HCT116 (cell line): ENCODE measurements around the gene GPN2. TPM values are rescaled to one million over a fixed set of nuclear protein-coding genes. Genes with fewer than 3 reads are reported as not detected.

ENCODE experiments used
- ATAC-seq: fragments of 200-7000 bp; cut with Tn5 transposase; 2 replicates; pipeline ENCODE4 v1.9.1; 2020; ENCODE audit warnings: mild to moderate bottlenecking, moderate library complexity
- BruUV-seq: library from RNA; stranded (reverse); fragments of 400-500 nt; replicated peaks from 2 replicates; lab custom pipeline; 2021; lab: Mats Ljungman, UMichigan
- CTCF ChIA-PET: fragments of 300-600 bp; sonication (Branson Sonifier 250); formaldehyde crosslinking; loops from one replicate; lab custom pipeline; 2021; ENCODE audit warnings: antibody characterized with exemption; lab: Charles Lee
- POLR2A ChIA-PET: fragments of 300-600, 350-600 bp; sonication (Branson Sonifier 250); formaldehyde crosslinking; loops from one replicate; lab custom pipeline; 2021; ENCODE audit warnings: antibody characterized with exemption; lab: Charles Lee
- RAD21 ChIA-PET, 2 experiments: fragments of 300-600 bp; sonication (Branson Sonifier 250); formaldehyde crosslinking; loops; one replicate each; lab custom pipeline; 2023; ENCODE audit warnings: low total read pairs in 2 of 2; ENCODE audit not compliant: uncharacterized antibody in 2 of 2, unreplicated experiment in 2 of 2, low non-redundant PET in 1 of 2; lab: Charles Lee
- DNase-seq: peaks from one replicate; pipeline ENCODE4 v3.0.0-alpha.2; 2010; ENCODE audit warnings: low read depth, low spot score
- H2AFZ ChIP-seq: fragments of 200-600 bp; shearing (Covaris generic), sonication (generic); 2 replicates; pipeline ENCODE4 v1.6.1; 2017; ENCODE audit warnings: low read depth, mixed run types, mixed read lengths, antibody characterized with exemption, low read length; ENCODE audit not compliant: poor library complexity, severe bottlenecking
- H3K27ac ChIP-seq: 2 replicates; pipeline ENCODE4 v1.5.1; 2012; ENCODE audit warnings: low read depth, low read length
- H3K27me3 ChIP-seq: fragments of 200-600 bp; sonication (generic); 2 replicates; pipeline ENCODE4 v1.6.1; 2016; ENCODE audit warnings: mixed run types, low read length, mixed read lengths; ENCODE audit not compliant: insufficient read depth
- H3K36me3 ChIP-seq, 2 experiments: fragments of 200-500 bp in 1 of 2; fragments of 200-600 bp in 1 of 2; sonication (Bioruptor generic) in 1 of 2; sonication (generic) in 1 of 2; 2 replicates each; pipeline versions ENCODE4 v1.5.1 to v1.6.1; 2014 to 2016; ENCODE audit warnings: low read length in 2 of 2, inconsistent platforms in 1 of 2, mixed read lengths in 1 of 2, mixed run types in 1 of 2; ENCODE audit not compliant: insufficient read depth in 2 of 2, control insufficient read depth in 1 of 2
- H3K4me1 ChIP-seq, 2 experiments: fragments of 200-600 bp in 1 of 2; sonication (generic) in 1 of 2; 2 replicates each; pipeline versions ENCODE4 v1.5.1 to v1.6.1; 2012 to 2017; ENCODE audit warnings: low read length in 2 of 2, inconsistent platforms in 1 of 2, mild to moderate bottlenecking in 1 of 2, mixed read lengths in 1 of 2, mixed run types in 1 of 2, moderate library complexity in 1 of 2; ENCODE audit not compliant: insufficient read depth in 2 of 2, control insufficient read depth in 1 of 2
- H3K4me2 ChIP-seq: fragments of 200-600 bp; sonication (generic); 2 replicates; pipeline ENCODE4 v1.6.1; 2017; ENCODE audit warnings: mixed run types, low read length, mixed read lengths
- H3K4me3 ChIP-seq, 2 experiments: fragments of 200-600 bp in 1 of 2; sonication (generic) in 1 of 2; replicated peaks in 1 of 2; 2 replicates each; pipeline ENCODE4 v1.5.1; 2011 to 2016; ENCODE audit warnings: low read length in 2 of 2, control low read depth in 1 of 2, low read depth in 1 of 2, mild to moderate bottlenecking in 1 of 2, mixed read lengths in 1 of 2, mixed run types in 1 of 2
- H3K79me2 ChIP-seq: fragments of 200-600 bp; sonication (generic); 2 replicates; pipeline ENCODE4 v1.6.1; 2017; ENCODE audit warnings: mild to moderate bottlenecking, mixed run types, low read length, moderate library complexity, mixed read lengths; ENCODE audit not compliant: insufficient read depth
- H3K9ac ChIP-seq: fragments of 200-600 bp; sonication (generic); 2 replicates; pipeline ENCODE4 v1.6.1; 2016; ENCODE audit warnings: low read length, mixed read lengths
- H3K9me2 ChIP-seq: fragments of 200-600 bp; sonication (generic), shearing (Covaris generic); 2 replicates; pipeline ENCODE4 v1.6.1; 2017; ENCODE audit warnings: mixed run types, mild to moderate bottlenecking, moderate library complexity; ENCODE audit not compliant: insufficient read depth
- H3K9me3 ChIP-seq, 2 experiments: fragments of 200-500 bp in 1 of 2; fragments of 200-600 bp in 1 of 2; sonication (Bioruptor generic) in 1 of 2; sonication (generic) in 1 of 2; 2 replicates each; pipeline ENCODE4 v1.6.1; 2014 to 2017; ENCODE audit warnings: low read length in 2 of 2, mixed read lengths in 2 of 2, inconsistent platforms in 1 of 2, low read depth in 1 of 2, mild to moderate bottlenecking in 1 of 2, mixed run types in 1 of 2, moderate library complexity in 1 of 2; ENCODE audit not compliant: control insufficient read depth in 1 of 2, insufficient read depth in 1 of 2
- H4K20me1 ChIP-seq: fragments of 200-600 bp; sonication (generic), shearing (Covaris generic); 2 replicates; pipeline ENCODE4 v1.6.1; 2017; ENCODE audit warnings: mixed run types, mild to moderate bottlenecking, moderate library complexity; ENCODE audit not compliant: insufficient read depth
- intact Hi-C: fragments of 100-400 bp; cut with micrococcal nuclease; formaldehyde crosslinking; loops from 2 replicates; pipeline ENCODE4 v1.10.0; 2022
- total RNA-seq: library from RNA; stranded (reverse); gene quantifications from one replicate; pipeline ENCODE4 v1.2.1, GENCODE V29; 2021; ENCODE audit not compliant: unreplicated experiment
- TF ChIP-seq, protein P1 (sequence below), 3 experiments: fragments of 200-600 bp in 1 of 3; sonication (generic) in 1 of 3; IDR thresholded peaks in 2 of 3; conservative IDR thresholded peaks in 1 of 3; 2 replicates each; pipeline ENCODE4 v1.5.1; 2012 to 2017; ENCODE audit warnings: low read depth in 2 of 3, low read length in 2 of 3, antibody characterized with exemption in 1 of 3, borderline replicate concordance in 1 of 3, control low read depth in 1 of 3, mild to moderate bottlenecking in 1 of 3, mixed read lengths in 1 of 3, mixed run types in 1 of 3, moderate library complexity in 1 of 3; ENCODE audit not compliant: insufficient read depth in 1 of 3
- TF ChIP-seq, protein P2 (sequence below): IDR thresholded peaks from 2 replicates; pipeline ENCODE4 v1.6.1; 2012

GPN2 gene
- total RNA-seq, 1 experiment from 2014 or later, result 37.2 TPM

DNA sequence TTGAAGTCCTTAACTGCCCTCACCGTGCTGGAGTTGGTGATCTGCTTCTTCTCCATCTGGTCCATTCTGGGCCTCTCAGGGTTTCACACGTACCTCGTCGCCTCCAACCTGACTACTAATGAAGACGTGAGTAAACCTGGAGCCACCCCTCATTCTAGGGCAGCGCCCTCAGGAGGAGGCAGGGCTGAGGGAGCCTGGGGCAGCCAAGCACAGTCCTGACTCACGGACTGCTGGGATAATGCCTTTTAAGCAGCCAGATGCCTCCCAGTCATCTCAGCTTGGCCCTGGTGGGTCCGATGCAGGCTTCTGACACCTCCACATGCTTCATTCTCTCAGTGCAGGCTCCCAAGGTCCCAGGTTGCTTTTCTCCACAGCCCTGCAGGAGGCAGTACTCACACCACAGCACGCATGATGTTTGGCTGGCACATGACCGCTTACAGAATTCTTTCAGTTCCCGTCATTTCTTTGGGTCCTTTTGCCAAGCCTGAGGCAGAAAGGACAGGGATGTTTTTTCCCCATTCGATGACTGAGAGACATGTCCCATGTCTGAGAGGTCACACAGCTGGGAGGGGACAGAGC, 38.9 kb downstream of the GPN2 start:
- H3K27ac ChIP-seq, result no peak overlapping the region
- no peak overlapping the region for H3K4me3 ChIP-seq
- H3K27me3 ChIP-seq, result no peaks in the 10 kb centered on the region
- H3K9ac ChIP-seq, result no peak overlapping the region
- no peak overlapping the region for H2AFZ ChIP-seq
- no peak for DNase-seq
- CTCF ChIA-PET, result no interaction called here
- no peaks in the 10 kb centered on the region; the same call in 1 of the 2 replicates for H3K79me2 ChIP-seq
- H4K20me1 ChIP-seq, result no peaks in the 10 kb centered on the region
- POLR2A ChIA-PET, result interaction anchor here (1.3 kb wide), 1 partner anchor 14 kb away, joined by 3 read pairs; no protein-coding TSS in a partner anchor
- H3K9me3 ChIP-seq, result no peaks in the 10 kb centered on the region
- RAD21 ChIA-PET, result no interaction called here
- no peak for ATAC-seq
- no peak overlapping the region for H3K4me2 ChIP-seq
- peaks cover 11 to 32% of the 10 kb centered on the region in 2 experiments; a peak in 3 of 4 replicates for H3K36me3 ChIP-seq
- intact Hi-C loops, result no loop called here
- no peaks in the 10 kb centered on the region for H3K9me2 ChIP-seq
- TF ChIP-seq, protein P1, sequence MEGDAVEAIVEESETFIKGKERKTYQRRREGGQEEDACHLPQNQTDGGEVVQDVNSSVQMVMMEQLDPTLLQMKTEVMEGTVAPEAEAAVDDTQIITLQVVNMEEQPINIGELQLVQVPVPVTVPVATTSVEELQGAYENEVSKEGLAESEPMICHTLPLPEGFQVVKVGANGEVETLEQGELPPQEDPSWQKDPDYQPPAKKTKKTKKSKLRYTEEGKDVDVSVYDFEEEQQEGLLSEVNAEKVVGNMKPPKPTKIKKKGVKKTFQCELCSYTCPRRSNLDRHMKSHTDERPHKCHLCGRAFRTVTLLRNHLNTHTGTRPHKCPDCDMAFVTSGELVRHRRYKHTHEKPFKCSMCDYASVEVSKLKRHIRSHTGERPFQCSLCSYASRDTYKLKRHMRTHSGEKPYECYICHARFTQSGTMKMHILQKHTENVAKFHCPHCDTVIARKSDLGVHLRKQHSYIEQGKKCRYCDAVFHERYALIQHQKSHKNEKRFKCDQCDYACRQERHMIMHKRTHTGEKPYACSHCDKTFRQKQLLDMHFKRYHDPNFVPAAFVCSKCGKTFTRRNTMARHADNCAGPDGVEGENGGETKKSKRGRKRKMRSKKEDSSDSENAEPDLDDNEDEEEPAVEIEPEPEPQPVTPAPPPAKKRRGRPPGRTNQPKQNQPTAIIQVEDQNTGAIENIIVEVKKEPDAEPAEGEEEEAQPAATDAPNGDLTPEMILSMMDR (IDR thresholded peaks at IDR 0.05 in 2 of 3, conservative IDR thresholded peaks at IDR 0.05 in 1 of 3; ENCODE audit: borderline replicate concordance in 1 of 3, insufficient read depth in 1 of 3, low read depth in 2 of 3, low read length in 2 of 3), result peak in 2 of 3 experiments; percentile 34 to 51; a peak in 4 of 6 replicates
- TF ChIP-seq, protein P2, sequence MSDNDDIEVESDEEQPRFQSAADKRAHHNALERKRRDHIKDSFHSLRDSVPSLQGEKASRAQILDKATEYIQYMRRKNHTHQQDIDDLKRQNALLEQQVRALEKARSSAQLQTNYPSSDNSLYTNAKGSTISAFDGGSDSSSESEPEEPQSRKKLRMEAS, result no peak
- no TSS peak for BruUV-seq
- H3K4me1 ChIP-seq, result peaks cover 42 to 69% of the 10 kb centered on the region in 2 experiments
